GM12878 (cell line): ENCODE results near the gene RFLNA.

Source experiments
- ATF7 ChIP-seq: fragments of 450-650 bp; IDR thresholded peaks from 2 replicates; pipeline ENCODE4 v1.6.1; 2016; ENCODE audit warnings: low read depth, mild to moderate bottlenecking
- ETV6 ChIP-seq, 2 experiments: fragments of 450-650 bp in 1 of 2; IDR thresholded peaks in 1 of 2; conservative IDR thresholded peaks in 1 of 2; 2 replicates each; pipeline ENCODE4 v1.6.1; 2014; ENCODE audit warnings: antibody characterized with exemption in 1 of 2, borderline replicate concordance in 1 of 2, low read depth in 1 of 2, mild to moderate bottlenecking in 1 of 2, moderate library complexity in 1 of 2
- EZH2 ChIP-seq: IDR thresholded peaks from 2 replicates; pipeline ENCODE4 v1.6.1; 2012; ENCODE audit warnings: low read depth, mild to moderate bottlenecking, control low read depth, inconsistent platforms, low read length, borderline replicate concordance; ENCODE audit not compliant: control insufficient read depth
- GABPA ChIP-seq: IDR thresholded peaks from 2 replicates; pipeline ENCODE4 v1.6.1; 2014; ENCODE audit warnings: antibody characterized with exemption, low read depth, mild to moderate bottlenecking, inconsistent platforms
- GATAD2B ChIP-seq: fragments of 450-650 bp; conservative IDR thresholded peaks from 2 replicates; pipeline ENCODE4 v1.6.1; 2017; ENCODE audit warnings: low read depth, mild to moderate bottlenecking, moderate library complexity
- POLR2AphosphoS2 ChIP-seq: IDR thresholded peaks from 2 replicates; pipeline ENCODE4 v1.6.1; 2011; ENCODE audit warnings: low read depth, mild to moderate bottlenecking, low read length, improper control_type of control experiment, moderate library complexity
- POLR2AphosphoS5 ChIP-seq: IDR thresholded peaks from 2 replicates; pipeline ENCODE4 v1.6.1; 2011; ENCODE audit warnings: mild to moderate bottlenecking, low read length, inconsistent platforms
- RAD21 ChIP-seq: IDR thresholded peaks from 2 replicates; pipeline ENCODE4 v1.6.1; 2011; ENCODE audit warnings: mild to moderate bottlenecking, low read depth, low read length, moderate library complexity; ENCODE audit not compliant: insufficient read depth
- SMC3 ChIP-seq: IDR thresholded peaks from 2 replicates; pipeline ENCODE4 v1.6.1; 2011; ENCODE audit warnings: low read length, improper control_type of control experiment, borderline replicate concordance
- SP1 ChIP-seq: IDR thresholded peaks from one replicate; pipeline ENCODE4 v1.6.1; 2011; ENCODE audit warnings: low read depth, low read length
- TF ChIP-seq, protein P1 (sequence below): IDR thresholded peaks from 2 replicates; pipeline ENCODE4 v1.6.1; 2012; ENCODE audit warnings: low read depth, low read length, improper control_type of control experiment
- TF ChIP-seq, protein P2 (sequence below), 3 experiments: IDR thresholded peaks in 2 of 3; conservative IDR thresholded peaks in 1 of 3; 2 replicates each; pipeline ENCODE4 v1.5.1; 2011; ENCODE audit warnings: low read depth in 3 of 3, low read length in 3 of 3, mild to moderate bottlenecking in 3 of 3, control low read depth in 2 of 3, moderate library complexity in 2 of 3, inconsistent platforms in 1 of 3, mixed read lengths in 1 of 3; ENCODE audit not compliant: control insufficient read depth in 2 of 3, insufficient read depth in 1 of 3; ENCODE audit errors: extremely low read depth in 1 of 3
- TF ChIP-seq, protein P3 (sequence below): IDR thresholded peaks from 2 replicates; pipeline ENCODE4 v1.6.1; 2012; ENCODE audit warnings: mild to moderate bottlenecking, low read depth, low read length

DNA sequence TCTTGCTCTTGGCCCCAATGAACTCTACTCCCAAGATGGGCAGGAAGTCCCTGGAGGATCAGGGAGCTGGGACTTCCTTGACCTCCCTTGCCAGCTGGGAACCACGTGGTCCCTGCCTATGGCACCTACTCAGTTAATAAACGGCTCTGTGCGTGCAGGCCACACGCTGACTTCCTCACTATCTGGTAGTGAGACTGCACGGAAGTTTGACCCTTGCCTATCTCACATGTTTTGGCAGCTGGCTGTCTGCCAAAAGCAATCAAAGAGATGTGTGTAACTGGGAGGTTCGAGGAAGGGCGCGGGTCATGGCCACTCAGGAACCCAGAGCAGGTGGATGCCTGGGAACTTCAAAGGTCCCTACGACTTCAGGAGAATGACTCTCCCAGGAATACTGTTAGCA lies 57.9 kb downstream of the RFLNA start:
- TF ChIP-seq, protein P1, sequence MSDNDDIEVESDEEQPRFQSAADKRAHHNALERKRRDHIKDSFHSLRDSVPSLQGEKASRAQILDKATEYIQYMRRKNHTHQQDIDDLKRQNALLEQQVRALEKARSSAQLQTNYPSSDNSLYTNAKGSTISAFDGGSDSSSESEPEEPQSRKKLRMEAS: no peak
- TF ChIP-seq, protein P2, sequence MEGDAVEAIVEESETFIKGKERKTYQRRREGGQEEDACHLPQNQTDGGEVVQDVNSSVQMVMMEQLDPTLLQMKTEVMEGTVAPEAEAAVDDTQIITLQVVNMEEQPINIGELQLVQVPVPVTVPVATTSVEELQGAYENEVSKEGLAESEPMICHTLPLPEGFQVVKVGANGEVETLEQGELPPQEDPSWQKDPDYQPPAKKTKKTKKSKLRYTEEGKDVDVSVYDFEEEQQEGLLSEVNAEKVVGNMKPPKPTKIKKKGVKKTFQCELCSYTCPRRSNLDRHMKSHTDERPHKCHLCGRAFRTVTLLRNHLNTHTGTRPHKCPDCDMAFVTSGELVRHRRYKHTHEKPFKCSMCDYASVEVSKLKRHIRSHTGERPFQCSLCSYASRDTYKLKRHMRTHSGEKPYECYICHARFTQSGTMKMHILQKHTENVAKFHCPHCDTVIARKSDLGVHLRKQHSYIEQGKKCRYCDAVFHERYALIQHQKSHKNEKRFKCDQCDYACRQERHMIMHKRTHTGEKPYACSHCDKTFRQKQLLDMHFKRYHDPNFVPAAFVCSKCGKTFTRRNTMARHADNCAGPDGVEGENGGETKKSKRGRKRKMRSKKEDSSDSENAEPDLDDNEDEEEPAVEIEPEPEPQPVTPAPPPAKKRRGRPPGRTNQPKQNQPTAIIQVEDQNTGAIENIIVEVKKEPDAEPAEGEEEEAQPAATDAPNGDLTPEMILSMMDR (IDR thresholded peaks at IDR 0.05 in 2 of 3, conservative IDR thresholded peaks at IDR 0.05 in 1 of 3; ENCODE audit: control insufficient read depth in 2 of 3, extremely low read depth in 1 of 3, insufficient read depth in 1 of 3, low read depth in 3 of 3, low read length in 3 of 3): no peak
- TF ChIP-seq SMC3 (no peak), ETV6 (conservative IDR thresholded peaks at IDR 0.05 in 1 of 2, IDR thresholded peaks at IDR 0.05 in 1 of 2; ENCODE audit: borderline replicate concordance in 1 of 2, low read depth in 1 of 2) (no peak), POLR2AphosphoS5 (no peak), ATF7 (no peak), SP1 (no peak), EZH2 (no peak), GATAD2B (no peak), POLR2AphosphoS2 (no peak), RAD21 (no peak), GABPA (no peak)
- TF ChIP-seq, protein P3, sequence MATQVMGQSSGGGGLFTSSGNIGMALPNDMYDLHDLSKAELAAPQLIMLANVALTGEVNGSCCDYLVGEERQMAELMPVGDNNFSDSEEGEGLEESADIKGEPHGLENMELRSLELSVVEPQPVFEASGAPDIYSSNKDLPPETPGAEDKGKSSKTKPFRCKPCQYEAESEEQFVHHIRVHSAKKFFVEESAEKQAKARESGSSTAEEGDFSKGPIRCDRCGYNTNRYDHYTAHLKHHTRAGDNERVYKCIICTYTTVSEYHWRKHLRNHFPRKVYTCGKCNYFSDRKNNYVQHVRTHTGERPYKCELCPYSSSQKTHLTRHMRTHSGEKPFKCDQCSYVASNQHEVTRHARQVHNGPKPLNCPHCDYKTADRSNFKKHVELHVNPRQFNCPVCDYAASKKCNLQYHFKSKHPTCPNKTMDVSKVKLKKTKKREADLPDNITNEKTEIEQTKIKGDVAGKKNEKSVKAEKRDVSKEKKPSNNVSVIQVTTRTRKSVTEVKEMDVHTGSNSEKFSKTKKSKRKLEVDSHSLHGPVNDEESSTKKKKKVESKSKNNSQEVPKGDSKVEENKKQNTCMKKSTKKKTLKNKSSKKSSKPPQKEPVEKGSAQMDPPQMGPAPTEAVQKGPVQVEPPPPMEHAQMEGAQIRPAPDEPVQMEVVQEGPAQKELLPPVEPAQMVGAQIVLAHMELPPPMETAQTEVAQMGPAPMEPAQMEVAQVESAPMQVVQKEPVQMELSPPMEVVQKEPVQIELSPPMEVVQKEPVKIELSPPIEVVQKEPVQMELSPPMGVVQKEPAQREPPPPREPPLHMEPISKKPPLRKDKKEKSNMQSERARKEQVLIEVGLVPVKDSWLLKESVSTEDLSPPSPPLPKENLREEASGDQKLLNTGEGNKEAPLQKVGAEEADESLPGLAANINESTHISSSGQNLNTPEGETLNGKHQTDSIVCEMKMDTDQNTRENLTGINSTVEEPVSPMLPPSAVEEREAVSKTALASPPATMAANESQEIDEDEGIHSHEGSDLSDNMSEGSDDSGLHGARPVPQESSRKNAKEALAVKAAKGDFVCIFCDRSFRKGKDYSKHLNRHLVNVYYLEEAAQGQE: no peak
